ENCODE measurements around the gene RAB4B. TPM values are rescaled to one million over a fixed set of nuclear protein-coding genes. Genes with fewer than 3 reads are reported as not detected.
"Not testable (repeated sequence)": the region's sequence is repeated elsewhere in the genome, so short reads cannot be mapped to it uniquely, and the experiment has no call there.

Gene RAB4B
- total RNA-seq, 1 donor from 2014 or later: 21.3 TPM

DNA sequence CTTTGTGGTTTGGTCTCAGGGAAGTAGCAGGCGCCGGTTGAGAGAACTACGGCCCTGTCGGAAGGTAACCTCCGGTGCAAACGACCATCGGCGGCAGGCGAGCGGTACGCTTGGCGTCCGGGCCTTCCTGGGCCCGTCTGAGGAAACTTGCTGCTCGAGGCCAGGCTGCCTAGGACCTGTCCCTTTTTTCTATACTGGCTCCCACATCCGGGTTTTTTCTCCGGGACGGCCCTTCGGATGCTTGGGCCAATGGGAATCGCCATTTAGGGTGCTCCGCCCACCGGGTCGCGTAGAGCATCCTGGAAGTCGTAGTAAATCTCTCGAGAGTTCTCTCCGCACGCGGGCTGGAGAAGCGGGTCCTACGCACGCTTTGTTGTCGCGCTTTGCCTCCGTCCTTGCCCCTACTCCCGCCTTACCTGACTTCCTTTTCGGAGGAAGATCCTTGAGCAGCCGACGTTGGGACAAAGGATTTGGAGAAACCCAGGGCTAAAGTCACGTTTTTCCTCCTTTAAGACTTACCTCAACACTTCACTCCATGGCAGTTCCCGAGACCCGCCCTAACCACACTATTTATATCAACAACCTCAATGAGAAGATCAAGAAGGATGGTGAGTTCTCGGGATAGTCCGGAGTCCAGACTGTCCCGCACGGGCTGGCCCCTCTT is 27.0 kb upstream of the RAB4B start, which contains the start of gene SNRPA:
Gene SNRPA (plus strand): TSS at position 330 of the 664 bp plus-strand sequence. CDS start 206 bp downstream, at position 536.
- DNase-seq: peak; percentile 99

GRCh38 chr19:40752257-40752781 is 25.7 kb upstream of the RAB4B start:
- DNase-seq: no peak

GRCh38 chr19:40754611-40755247 is 23.3 kb upstream of the RAB4B start:
- DNase-seq: no peak

- DNase-seq: no peak
Measured at GRCh38 chr19:40755248-40755624, 22.8 kb upstream of the RAB4B start.

DNA sequence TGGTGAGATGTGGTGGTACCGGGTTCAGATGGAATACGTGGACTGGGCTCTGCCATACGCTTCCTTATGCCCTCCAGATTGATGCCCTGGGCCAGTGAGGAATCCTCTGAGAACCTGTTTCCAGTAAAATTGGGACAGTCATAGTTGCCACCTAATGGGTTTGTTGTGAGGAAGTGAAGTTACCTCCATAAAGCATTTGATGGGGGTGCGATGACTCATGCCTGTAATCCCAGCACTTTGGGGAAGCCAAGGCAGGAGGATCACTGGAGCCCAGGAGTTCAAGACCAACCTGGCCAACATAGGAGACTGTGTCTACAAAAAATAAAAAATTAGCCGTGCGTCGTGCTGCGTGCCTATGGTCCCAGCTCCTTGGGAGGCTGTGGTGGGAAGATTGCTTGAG is 22.3 kb upstream of the RAB4B start:
- no peak for DNase-seq

GRCh38 chr19:40756502-40757110 is 21.4 kb upstream of the RAB4B start:
- DNase-seq: no peak

- no peak for DNase-seq
Measured at GRCh38 chr19:40758491-40758890, 19.6 kb upstream of the RAB4B start.

GRCh38 chr19:40759352-40759751 is 18.7 kb upstream of the RAB4B start:
- no peak for DNase-seq

DNA sequence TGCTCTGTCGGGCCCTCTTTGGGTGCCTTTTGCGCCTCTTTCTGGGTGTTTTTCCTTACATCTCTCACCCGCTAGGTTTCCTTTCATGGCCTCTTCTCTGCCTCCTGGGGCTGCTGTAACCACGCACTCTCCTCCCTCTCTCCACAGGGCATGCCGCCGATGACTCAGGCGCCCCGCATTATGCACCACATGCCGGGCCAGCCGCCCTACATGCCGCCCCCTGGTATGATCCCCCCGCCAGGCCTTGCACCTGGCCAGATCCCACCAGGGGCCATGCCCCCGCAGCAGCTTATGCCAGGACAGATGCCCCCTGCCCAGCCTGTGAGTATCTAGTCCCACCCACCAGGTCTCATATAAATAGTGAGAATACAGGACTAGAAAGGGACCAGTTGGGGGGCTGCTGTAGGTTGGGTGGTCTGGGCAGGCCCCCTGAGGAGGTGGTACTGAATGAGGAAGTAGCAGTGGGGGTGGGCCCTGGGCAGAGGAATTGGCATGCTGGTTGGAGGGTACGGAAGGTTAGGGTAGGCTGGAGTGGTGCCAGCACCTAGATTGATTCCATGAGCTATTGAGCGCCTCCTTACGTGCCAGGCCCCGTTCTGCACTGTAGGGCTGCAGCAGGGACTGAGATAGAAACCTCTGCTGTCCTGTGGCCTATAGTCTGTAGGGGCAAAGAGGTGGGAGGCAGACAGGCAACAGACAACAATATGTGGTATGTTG is 15.1 kb upstream of the RAB4B start:
- DNase-seq: no peak

DNA sequence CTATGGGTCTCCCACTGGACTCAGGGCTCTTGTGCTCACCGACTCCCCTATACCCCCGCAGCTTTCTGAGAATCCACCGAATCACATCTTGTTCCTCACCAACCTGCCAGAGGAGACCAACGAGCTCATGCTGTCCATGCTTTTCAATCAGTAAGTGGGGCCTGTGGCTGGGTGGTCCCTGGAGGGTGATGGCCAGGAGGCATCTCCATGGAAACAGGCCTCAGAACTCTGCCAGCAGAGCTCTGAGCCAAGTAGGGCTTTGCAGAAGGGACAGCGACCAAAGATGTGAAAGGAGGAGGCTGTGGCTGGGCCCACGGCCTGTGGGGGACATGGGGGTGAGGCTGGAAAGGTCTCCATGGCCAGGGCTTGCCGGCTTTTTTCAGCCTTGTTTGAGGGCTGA is 14.5 kb upstream of the RAB4B start:
- no peak for DNase-seq

- DNase-seq: no peak
Measured at GRCh38 chr19:40763963-40764362, 14.1 kb upstream of the RAB4B start.

GRCh38 chr19:40766385-40766784 is 11.7 kb upstream of the RAB4B start:
- DNase-seq: not testable (repeated sequence)

DNA sequence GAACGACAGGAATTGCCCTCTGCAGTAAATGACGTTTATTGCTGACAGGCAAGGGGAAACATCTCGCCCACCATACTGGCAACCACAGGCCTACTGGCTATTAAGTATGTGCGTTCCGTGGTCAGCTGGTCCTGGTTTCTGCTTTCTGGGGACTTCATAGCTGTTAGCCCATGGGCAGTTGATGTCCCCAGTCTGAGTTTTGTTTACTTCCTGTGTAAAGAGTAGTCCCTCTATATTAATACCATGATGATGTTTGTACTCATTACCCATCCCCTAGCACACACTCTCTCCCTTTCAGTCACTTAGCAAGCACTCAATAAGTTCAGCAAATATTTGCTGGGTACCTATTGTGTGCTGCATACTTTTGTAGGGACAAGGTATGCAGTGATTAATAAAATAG is 9.2 kb upstream of the RAB4B start:
- no peak for DNase-seq

- DNase-seq: not testable (repeated sequence)
Measured at GRCh38 chr19:40771101-40771862, 6.8 kb upstream of the RAB4B start.

GRCh38 chr19:40774916-40775631 is 3.0 kb upstream of the RAB4B start, which contains the start of gene MIA:
MIA (plus strand) TSS chr19:40775521; CDS start chr19:40775543, 22 bp downstream.
- DNase-seq: no peak

- DNase-seq: no peak
Measured at GRCh38 chr19:40775632-40776022, 2.4 kb upstream of the RAB4B start.

DNA sequence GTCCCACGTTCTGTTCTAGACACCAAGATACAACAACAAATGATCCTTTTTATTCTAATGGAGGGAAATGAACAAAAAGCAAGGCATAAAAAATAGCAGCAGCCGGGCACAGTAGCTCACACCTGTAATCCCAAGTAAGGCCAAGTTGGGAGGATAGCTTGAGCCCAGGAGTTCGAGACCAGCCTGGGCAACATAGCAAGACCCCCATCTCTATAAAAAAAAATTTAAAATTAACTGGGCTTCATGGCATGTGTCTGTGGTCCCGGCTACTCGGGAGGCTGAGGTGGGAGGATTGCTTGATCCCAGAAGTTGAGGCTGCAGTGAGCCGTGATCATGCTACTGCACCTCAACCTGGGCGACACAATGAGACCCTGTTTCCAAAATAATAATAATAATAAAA is 1.7 kb upstream of the RAB4B start:
- no peak for DNase-seq

DNA sequence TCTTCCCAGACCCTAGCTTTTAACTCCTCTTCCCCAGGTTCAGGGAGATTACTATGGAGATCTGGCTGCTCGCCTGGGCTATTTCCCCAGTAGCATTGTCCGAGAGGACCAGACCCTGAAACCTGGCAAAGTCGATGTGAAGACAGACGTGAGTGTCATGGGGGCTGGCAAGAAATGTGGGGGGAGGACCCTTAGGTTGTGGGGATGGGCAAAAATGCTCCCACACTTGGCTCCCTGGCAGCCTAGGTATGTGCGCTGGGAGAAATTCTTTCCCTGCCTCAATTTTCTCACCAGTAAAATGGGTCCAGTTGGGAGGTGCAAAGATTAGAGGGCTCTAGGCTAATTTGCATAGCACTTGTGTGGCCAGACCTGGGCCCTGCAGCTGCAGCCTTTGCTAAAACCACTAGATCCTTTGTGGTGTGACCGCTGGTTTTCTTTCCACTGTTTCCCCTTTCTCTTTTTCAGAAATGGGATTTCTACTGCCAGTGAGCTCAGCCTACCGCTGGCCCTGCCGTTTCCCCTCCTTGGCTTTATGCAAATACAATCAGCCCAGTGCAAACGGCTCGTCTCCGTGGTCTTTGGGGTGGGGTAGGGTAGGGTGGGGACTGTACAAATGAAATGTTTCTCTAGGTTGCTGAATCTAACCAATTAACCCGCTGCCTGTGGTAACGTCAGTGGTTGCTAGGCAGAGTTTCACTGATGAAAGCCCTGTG is 959 bp upstream of the RAB4B start:
- peak; percentile 95 for DNase-seq

GRCh38 chr19:40777645-40777936 is 456 bp upstream of the RAB4B start:
- no peak for DNase-seq

DNA sequence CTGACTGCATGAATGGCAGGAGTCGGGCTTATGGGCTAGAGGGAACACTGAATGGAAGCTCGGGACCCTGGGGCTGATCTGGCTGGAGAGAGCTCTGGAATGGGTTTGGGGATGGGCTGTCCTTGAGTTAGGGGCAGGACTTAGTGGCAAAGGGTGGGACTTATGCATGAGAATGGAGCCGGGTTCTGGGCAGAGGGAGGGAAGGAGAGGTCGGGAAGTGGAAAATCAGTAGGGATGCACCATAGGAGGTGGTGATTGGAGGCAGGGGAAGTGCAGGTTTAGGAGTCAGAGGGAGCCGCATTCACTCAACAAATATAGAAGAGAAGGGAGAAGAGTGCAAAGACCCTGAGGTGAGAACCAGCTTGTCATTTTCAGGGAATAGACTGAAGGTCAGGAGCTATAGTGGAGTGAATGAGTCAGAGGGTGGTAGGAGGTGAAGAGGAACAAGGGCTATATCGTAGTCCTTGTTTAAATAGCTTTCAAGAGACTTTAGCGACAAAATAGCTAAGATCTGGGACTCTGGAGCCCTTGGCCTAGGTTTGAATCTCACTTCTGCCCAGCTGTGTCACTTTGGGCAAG is 748 bp downstream of the RAB4B start:
- peak; percentile 43 for DNase-seq

DNA sequence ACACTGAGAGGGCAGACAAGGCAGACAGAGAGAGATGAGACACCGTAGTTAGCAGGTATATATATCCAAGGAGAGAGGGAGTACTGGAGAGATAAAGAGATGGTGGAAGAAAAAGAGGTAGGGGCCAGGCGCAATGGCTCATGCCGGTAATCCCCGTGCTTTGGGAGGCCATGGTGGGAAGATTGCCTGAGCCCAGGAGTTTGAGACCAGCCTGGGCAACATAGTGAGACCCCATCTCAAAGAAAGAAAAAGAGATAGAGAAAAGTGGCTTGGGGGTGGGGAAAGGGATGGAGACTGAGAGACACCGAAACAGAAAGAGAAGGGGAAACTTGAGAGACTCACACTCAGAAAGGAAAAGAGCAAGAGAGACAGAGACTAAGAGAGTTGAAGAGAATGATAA is 2.5 kb downstream of the RAB4B start:
- DNase-seq: no peak
